ENCODE measurements around the gene DIAPH2. TPM values are rescaled to one million over a fixed set of nuclear protein-coding genes. Genes with fewer than 3 reads are reported as not detected.
"Not testable (repeated sequence)": the region's sequence is repeated elsewhere in the genome, so short reads cannot be mapped to it uniquely, and the experiment has no call there.

The DIAPH2 gene
- total RNA-seq, 1 donor from 2014 or later, result 32.9 TPM

- no peak for ATAC-seq
- H3K4me1 ChIP-seq, result no peaks in the 10 kb centered on the region
- TF ChIP-seq CTCF (IDR thresholded peaks at IDR 0.05), result no peak
- H3K27ac ChIP-seq, result no peak overlapping the region
- no peak overlapping the region for H3K4me3 ChIP-seq
- no peaks in the 10 kb centered on the region for H3K36me3 ChIP-seq
- intact Hi-C loops (cut with DNase I), result no loop called here
- no peaks in the 10 kb centered on the region for H3K9me3 ChIP-seq
- H3K27me3 ChIP-seq, result no peaks in the 10 kb centered on the region
- DNase-seq, result no peak
Measured at GRCh38 chrX:96704629-96705028, 20.0 kb downstream of the DIAPH2 start.

GRCh38 chrX:96705905-96706304 lies 21.3 kb downstream of the DIAPH2 start:
- Histone ChIP-seq H3K4me1 (no peaks in the 10 kb centered on the region), H3K9me3 (no peaks in the 10 kb centered on the region), H3K36me3 (no peaks in the 10 kb centered on the region), H3K4me3 (no peak overlapping the region), H3K27ac (no peak overlapping the region), H3K27me3 (no peaks in the 10 kb centered on the region)
- ATAC-seq, result no peak
- intact Hi-C loops (cut with DNase I), result no loop called here
- TF ChIP-seq CTCF (IDR thresholded peaks at IDR 0.05), result no peak
- DNase-seq, result no peak

GRCh38 chrX:96707804-96708203 lies 23.2 kb downstream of the DIAPH2 start:
- no peaks in the 10 kb centered on the region for H3K9me3 ChIP-seq
- TF ChIP-seq CTCF (IDR thresholded peaks at IDR 0.05), result no peak
- ATAC-seq (no peak), DNase-seq (no peak)
- H3K4me1 ChIP-seq, result no peaks in the 10 kb centered on the region
- intact Hi-C loops (cut with DNase I), result no loop called here
- no peak overlapping the region for H3K27ac ChIP-seq
- no peaks in the 10 kb centered on the region for H3K27me3 ChIP-seq
- no peak overlapping the region for H3K4me3 ChIP-seq
- H3K36me3 ChIP-seq, result no peaks in the 10 kb centered on the region

GRCh38 chrX:96710031-96710430 lies 25.4 kb downstream of the DIAPH2 start:
- no peak for TF ChIP-seq CTCF (IDR thresholded peaks at IDR 0.05)
- ATAC-seq, result no peak
- Histone ChIP-seq H3K4me3 (no peak overlapping the region), H3K36me3 (no peaks in the 10 kb centered on the region), H3K27me3 (no peaks in the 10 kb centered on the region), H3K27ac (no peak overlapping the region), H3K4me1 (no peaks in the 10 kb centered on the region), H3K9me3 (no peaks in the 10 kb centered on the region)
- DNase-seq, result no peak
- intact Hi-C loops (cut with DNase I), result no loop called here

GRCh38 chrX:96713303-96713702 lies 28.7 kb downstream of the DIAPH2 start:
- ATAC-seq, result no peak
- H3K27me3 ChIP-seq, result no peaks in the 10 kb centered on the region
- TF ChIP-seq CTCF (IDR thresholded peaks at IDR 0.05), result no peak
- H3K27ac ChIP-seq, result no peak overlapping the region
- H3K9me3 ChIP-seq, result no peaks in the 10 kb centered on the region
- H3K4me1 ChIP-seq, result no peaks in the 10 kb centered on the region
- H3K4me3 ChIP-seq, result no peak overlapping the region
- DNase-seq, result no peak
- H3K36me3 ChIP-seq, result no peaks in the 10 kb centered on the region
- intact Hi-C loops (cut with DNase I), result no loop called here

- H3K36me3 ChIP-seq; H3K9me3 ChIP-seq; DNase-seq; H3K27me3 ChIP-seq; H3K27ac ChIP-seq; H3K4me1 ChIP-seq; H3K4me3 ChIP-seq; intact Hi-C loops (cut with DNase I); ATAC-seq: not testable (repeated sequence)
Measured at GRCh38 chrX:96714393-96714792, 29.8 kb downstream of the DIAPH2 start.
